Measurements from ENCODE around the gene KCNJ8.

KCNJ8 gene

GRCh38 chr12:21757735-21758134 lies 16.8 kb downstream of the KCNJ8 start:
- no peak for DNase-seq (ENCODE audit: low read depth)
- TF ChIP-seq CTCF (IDR thresholded peaks at IDR 0.05; ENCODE audit: insufficient read depth, low read depth, low read length, missing control alignments): no peak
- H3K4me3 ChIP-seq (ENCODE audit: low read depth, low read length): no peak overlapping the region

GRCh38 chr12:21756699-21757098 lies 17.8 kb downstream of the KCNJ8 start:
- no peak overlapping the region for H3K4me3 ChIP-seq (ENCODE audit: low read depth, low read length)
- DNase-seq (ENCODE audit: low read depth): no peak
- TF ChIP-seq CTCF (IDR thresholded peaks at IDR 0.05; ENCODE audit: insufficient read depth, low read depth, low read length, missing control alignments): no peak

DNA sequence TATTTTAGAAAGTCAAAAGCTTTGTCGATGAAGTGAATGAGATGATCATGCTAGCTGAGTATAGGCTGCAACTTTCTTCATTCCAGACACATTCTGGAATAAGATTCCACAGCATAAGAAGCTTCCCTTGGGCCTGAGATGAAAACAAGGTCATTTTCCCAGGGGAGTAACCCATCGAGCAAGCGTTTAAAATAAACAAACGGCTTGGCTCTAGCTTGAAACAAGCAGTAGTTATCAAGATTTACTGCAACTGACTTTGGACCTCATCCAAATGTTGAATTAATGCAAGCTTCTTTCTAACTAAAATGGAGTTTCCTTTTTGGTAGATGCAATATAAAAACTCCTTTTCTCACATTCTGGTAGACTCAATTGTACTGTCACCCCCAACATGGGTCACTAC lies 23.0 kb downstream of the KCNJ8 start:
- TF ChIP-seq CTCF (IDR thresholded peaks at IDR 0.05; ENCODE audit: insufficient read depth, low read depth, low read length, missing control alignments): no peak
- DNase-seq (ENCODE audit: low read depth): no peak

DNA sequence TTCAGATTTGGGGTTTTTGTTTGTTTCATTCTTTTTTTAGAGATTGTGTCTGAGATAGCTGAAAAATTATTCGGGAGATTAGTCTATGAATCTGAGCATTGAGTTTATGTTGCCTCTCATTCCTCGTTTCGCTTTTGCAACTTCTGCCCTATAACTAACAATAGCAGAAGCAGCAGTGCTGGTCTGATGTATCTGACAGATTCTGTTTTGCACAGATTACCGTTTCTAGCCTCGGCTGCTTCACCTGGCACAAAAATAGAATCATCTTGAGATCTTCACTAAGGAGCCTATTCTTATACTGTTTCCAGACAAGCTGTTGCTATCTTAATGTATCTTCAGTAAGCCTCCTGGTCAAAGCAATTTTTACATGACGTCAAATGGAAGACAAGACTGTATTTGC lies 29.2 kb downstream of the KCNJ8 start:
- TF ChIP-seq CTCF (IDR thresholded peaks at IDR 0.05; ENCODE audit: insufficient read depth, low read depth, low read length, missing control alignments): no peak
- no peak overlapping the region for H3K4me3 ChIP-seq (ENCODE audit: low read depth, low read length)
- DNase-seq (ENCODE audit: low read depth): no peak

More for the DNA sequence above, 23.0 kb downstream of the KCNJ8 start:
- no peak overlapping the region for H3K4me3 ChIP-seq (ENCODE audit: low read depth, low read length)

DNA sequence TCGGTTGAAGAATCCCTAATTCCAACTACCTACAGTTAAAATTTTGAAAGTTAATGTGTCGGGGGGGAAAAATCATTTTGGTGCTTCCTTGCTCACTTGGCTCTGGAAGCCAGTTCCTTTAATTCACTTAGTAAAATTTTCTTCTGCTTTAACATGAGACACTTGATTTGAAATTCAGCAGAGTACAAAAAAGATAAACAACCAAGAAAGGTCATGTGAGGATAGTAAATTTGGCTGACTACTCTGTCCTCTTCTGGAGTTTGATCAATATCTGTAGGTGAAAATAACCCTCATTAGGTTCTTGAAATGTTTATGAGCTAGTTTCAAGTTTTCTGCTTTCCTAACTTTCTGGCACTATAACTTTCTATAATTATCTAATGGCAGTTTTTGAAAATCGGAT lies 43.4 kb downstream of the KCNJ8 start:
- DNase-seq (ENCODE audit: low read depth): no peak
- H3K4me3 ChIP-seq (ENCODE audit: low read depth, low read length): no peak overlapping the region
- TF ChIP-seq CTCF (IDR thresholded peaks at IDR 0.05; ENCODE audit: insufficient read depth, low read depth, low read length, missing control alignments): no peak

DNA sequence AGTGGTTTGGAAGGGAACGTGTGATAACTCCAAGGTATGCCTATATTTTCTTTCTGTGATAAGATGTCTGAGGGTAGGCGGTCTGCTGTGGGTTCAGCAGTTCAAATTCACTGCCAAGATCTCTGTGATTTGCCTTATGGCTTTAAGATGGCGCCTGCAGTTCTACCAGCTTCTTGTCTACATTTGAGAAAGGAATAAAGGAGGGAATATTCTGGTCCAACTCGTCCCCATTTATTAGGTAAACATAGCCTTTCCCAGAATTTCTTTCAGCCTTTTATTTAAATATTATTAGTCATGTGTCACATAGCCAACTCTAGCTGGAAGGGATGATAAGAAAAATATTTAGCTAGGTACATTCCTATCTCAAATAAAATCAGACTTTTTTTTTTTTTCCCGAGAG lies 48.8 kb downstream of the KCNJ8 start:
- no peak for DNase-seq (ENCODE audit: low read depth)
- no peak overlapping the region for H3K4me3 ChIP-seq (ENCODE audit: low read depth, low read length)
- no peak for TF ChIP-seq CTCF (IDR thresholded peaks at IDR 0.05; ENCODE audit: insufficient read depth, low read depth, low read length, missing control alignments)

DNA sequence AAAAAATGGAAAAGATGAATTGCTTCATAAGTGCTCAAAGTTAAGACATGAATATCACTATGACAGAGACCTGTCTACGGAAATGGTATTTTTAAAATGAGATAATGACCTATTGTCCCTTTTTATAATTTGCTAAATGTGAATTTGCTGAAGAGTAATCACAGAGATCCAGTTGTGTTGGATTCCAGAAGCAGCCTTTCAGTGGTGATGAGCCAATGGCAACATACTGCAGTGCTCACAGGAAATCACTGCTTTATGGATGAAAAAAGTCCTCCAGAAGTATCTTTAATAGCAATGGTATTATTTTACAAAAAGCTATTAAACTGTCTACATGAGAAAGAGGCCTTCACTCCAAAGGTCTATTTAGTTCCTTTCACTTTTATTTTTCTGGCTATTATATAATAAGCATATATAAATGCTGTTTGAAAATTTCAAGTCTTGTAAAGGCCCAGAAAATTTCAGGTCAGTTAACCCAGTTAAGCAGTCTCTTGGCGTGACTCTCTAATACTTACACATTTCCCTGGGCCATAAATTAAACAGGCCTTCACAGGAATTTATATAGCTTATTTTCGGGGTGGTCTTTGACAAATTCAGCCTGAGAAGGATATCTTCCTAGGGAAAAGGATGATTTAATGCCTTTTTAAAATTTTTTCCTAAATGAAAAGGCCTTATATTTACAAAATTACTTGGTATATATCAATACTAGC lies 55.4 kb downstream of the KCNJ8 start:
- TF ChIP-seq CTCF (IDR thresholded peaks at IDR 0.05; ENCODE audit: insufficient read depth, low read depth, low read length, missing control alignments): no peak
- DNase-seq (ENCODE audit: low read depth): no peak
- no peak overlapping the region for H3K4me3 ChIP-seq (ENCODE audit: low read depth, low read length)
